ENCODE results near the gene ZDHHC8.

Gene ZDHHC8

GRCh38 chr22:20128902-20129746 is 2.5 kb upstream of the ZDHHC8 start:
- Mint-ChIP-seq H3K4me1 (ENCODE audit: low read depth) (peaks cover 37% of the 10 kb centered on the region), H3K4me3 (peak overlapping the region; percentile 10), H3K36me3 (ENCODE audit: low read depth) (peaks cover 23% of the 10 kb centered on the region), H3K9me3 (no peaks in the 10 kb centered on the region), H3K27ac (peak overlapping the region; percentile 72), H3K27me3 (no peaks in the 10 kb centered on the region)

- Mint-ChIP-seq H3K4me1 (ENCODE audit: low read depth) (peaks cover 42% of the 10 kb centered on the region), H3K4me3 (no peak overlapping the region), H3K27ac (peak overlapping the region; percentile 16), H3K9me3 (no peaks in the 10 kb centered on the region), H3K36me3 (ENCODE audit: low read depth) (peaks cover 23% of the 10 kb centered on the region), H3K27me3 (no peaks in the 10 kb centered on the region)
Measured at GRCh38 chr22:20129747-20130014, 1.9 kb upstream of the ZDHHC8 start.

GRCh38 chr22:20130319-20130718 is 1.3 kb upstream of the ZDHHC8 start:
- Mint-ChIP-seq H3K4me1 (ENCODE audit: low read depth) (peaks cover 42% of the 10 kb centered on the region), H3K4me3 (peak overlapping the region; percentile 30), H3K27me3 (no peaks in the 10 kb centered on the region), H3K9me3 (no peaks in the 10 kb centered on the region), H3K36me3 (ENCODE audit: low read depth) (peaks cover 23% of the 10 kb centered on the region), H3K27ac (no peak overlapping the region)

DNA sequence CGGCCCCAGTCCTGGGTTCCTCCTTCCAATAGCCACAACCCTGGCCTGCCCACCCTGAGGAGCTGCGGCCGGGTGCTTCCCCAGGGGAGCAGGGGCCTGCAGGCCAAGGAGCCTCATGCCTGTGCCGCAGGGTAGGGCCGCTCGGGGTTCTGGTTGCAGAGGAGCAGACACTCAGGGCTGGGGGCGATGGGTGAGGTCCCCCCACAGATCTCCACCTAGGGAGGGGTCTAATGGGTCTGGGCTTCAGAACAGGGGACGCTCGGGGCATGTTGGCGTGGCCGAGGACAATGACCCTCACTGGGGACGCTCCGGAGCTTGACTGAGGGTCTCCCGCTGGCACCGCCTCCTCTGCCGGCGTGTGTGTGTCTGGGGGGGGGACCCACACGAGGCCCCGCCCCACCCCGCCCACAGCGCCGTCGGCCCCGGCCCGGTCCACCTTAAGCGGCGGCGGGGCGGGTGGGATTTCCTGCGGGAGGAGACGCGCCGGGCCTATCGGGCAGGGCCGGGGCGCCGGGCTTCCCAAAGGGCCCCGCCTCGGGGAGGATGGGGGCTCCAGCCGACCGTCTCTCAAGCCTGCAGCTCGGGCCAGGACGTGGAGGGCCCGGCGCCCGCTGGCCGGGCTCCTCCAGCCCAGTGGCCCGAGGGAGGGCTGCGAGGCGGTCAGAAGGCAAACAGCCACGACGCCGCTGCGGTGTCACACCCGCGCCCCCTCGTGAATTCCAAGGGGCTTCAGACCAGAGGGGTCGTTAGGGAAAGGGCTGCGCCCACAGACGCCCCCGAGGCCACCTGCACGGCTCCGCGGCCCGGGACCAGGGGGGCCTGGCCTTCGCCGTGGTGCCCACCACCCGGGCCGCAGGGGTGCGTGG is 640 bp upstream of the ZDHHC8 start:
- Mint-ChIP-seq H3K36me3 (ENCODE audit: low read depth) (peaks cover 20% of the 10 kb centered on the region), H3K27ac (no peak overlapping the region), H3K4me1 (ENCODE audit: low read depth) (peaks cover 42% of the 10 kb centered on the region), H3K4me3 (peak overlapping the region; percentile 30), H3K9me3 (no peaks in the 10 kb centered on the region), H3K27me3 (no peaks in the 10 kb centered on the region)

DNA sequence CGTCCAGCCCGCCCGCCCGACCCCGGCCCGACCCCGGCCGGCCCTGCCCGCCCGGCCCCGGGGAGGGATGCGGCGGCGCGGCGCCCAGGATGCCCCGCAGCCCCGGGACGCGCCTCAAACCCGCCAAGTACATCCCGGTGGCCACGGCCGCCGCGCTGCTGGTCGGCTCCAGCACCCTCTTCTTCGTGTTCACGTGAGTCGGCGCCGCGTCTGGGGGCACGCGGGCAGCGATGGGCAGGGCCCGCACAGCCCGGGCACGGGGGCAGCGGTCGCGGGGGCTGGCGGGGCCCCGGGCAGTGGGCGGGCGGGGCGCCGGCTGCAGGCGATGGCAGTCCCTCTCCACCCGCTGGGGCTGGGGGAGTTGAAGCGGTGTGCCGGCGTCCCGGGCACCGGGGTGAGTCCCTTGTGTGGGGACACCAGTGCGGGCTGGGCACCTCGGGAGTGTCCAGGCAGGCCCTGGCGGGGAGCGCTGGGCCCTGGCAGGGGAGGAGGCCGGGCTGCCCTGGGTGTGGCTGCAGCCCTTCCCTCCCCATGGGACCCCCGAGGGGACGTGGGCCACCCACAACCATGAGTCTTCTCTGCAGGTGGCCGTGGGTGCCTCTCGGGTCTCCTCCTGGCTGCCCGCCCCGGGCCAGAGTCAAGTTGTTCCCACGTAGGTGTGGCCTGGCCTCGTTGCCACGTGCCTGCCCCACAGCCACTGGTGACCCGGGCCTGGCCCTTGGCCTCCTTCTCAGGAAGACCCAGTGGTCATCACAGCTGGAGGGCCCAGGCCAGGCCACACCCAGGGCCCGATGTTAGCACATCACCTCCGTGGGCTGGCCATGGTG is 468 bp downstream of the ZDHHC8 start:
- peaks cover 12% of the 10 kb centered on the region for H3K36me3 Mint-ChIP-seq (ENCODE audit: low read depth)
- H3K27ac Mint-ChIP-seq: peak overlapping the region; percentile 16
- no peaks in the 10 kb centered on the region for H3K9me3 Mint-ChIP-seq
- peaks cover 48% of the 10 kb centered on the region for H3K4me1 Mint-ChIP-seq (ENCODE audit: low read depth)
- H3K4me3 Mint-ChIP-seq: peak overlapping the region; percentile 78
- no peaks in the 10 kb centered on the region for H3K27me3 Mint-ChIP-seq

DNA sequence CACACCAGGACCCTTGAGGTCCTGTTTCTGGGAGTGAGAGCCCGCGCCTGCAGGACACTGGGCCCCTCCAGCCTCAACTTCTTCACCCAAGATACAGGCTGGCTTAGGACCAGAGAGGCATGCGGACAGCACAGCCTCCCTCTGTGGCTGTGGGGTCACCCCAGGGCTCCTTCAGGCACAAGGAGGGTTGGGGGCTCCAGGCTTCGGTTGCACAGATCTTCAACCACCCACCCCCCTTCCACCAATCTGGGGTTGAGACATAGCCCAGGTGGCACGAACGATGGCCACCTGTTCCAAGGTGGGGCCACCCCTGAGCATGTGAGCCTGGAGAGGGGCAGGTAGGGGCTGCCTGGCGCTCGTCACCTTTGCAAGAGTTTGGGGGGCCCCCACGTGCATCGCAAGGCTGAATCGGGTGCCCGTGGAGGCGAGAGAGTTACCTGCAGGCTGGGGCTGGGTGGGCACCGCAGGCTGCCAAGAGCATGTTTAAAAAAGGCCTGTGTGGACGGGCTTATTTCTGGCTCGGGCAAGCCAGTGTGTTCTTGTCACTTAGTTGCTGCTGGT is 1.2 kb downstream of the ZDHHC8 start:
- H3K27me3 Mint-ChIP-seq: no peaks in the 10 kb centered on the region
- peaks cover 44% of the 10 kb centered on the region for H3K4me1 Mint-ChIP-seq (ENCODE audit: low read depth)
- H3K9me3 Mint-ChIP-seq: no peaks in the 10 kb centered on the region
- H3K36me3 Mint-ChIP-seq (ENCODE audit: low read depth): peaks cover 5% of the 10 kb centered on the region
- H3K4me3 Mint-ChIP-seq: peak overlapping the region; percentile 78
- H3K27ac Mint-ChIP-seq: peak overlapping the region; percentile 45

- H3K4me1 Mint-ChIP-seq (ENCODE audit: low read depth): peaks cover 35% of the 10 kb centered on the region
- peak overlapping the region; percentile 78 for H3K4me3 Mint-ChIP-seq
- H3K9me3 Mint-ChIP-seq: no peaks in the 10 kb centered on the region
- no peaks in the 10 kb centered on the region for H3K27me3 Mint-ChIP-seq
- H3K36me3 Mint-ChIP-seq (ENCODE audit: low read depth): no peaks in the 10 kb centered on the region
- H3K27ac Mint-ChIP-seq: peak overlapping the region; percentile 79
Measured at GRCh38 chr22:20133930-20134549, 2.4 kb downstream of the ZDHHC8 start.

DNA sequence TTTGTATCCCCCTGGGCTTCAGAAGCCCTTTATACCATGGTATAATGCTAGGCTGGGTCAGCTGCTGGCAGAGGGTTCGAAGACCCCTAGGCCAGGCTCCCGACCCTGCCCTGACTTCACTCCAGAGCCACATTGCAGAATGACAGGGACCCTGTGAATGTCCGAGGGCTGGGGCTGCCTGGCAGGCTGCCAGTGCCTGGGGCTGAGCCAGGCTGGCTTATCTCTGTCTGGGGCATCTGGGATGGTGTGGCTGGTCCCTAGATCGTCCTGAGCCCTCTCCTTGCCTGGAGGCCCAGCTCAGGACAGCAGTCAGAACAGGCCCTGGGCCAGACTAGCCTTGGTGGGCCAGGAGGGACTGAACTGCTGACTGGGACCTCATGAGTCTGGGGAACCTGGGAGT is 3.7 kb downstream of the ZDHHC8 start:
- Mint-ChIP-seq H3K4me3 (no peak overlapping the region), H3K27ac (no peak overlapping the region), H3K36me3 (ENCODE audit: low read depth) (no peaks in the 10 kb centered on the region)

DNA sequence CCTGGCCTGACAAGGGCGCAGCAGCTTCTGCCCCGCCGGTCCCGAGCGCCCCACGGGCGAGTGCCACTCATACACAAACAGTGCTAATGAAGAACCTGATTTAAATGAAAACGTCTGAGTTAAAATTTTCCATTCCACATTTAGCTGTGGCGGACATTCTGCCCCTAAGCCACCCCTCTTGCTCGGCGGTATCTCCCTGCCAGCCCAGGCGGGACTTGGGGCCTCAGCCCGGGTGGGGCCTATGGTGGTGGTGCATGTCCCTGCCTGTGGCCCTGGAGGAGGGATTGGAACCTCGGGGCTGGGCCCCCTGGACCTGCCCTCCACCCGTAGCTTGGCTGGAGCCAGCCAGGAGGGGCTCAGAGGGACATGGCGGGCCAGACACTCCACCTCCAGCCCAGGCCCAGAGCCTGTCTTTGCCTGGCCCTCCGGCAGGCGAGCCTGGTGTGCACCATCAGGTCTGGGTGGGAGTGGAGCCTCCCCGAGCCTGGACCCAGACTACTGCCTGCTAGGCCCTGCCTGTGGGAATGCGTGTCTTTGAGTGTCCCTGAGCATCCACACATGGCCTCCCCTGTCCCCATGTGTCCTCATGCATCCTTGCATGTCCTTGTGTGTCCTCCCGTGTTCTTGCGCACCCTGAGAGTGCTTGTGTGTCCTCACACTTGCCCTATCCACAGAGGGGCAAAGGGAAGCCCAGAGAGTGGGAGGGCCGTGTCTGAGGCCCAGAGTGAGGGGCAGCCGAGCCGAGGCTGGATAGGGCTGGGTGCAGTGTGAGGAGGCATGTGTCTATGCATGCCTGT is 4.4 kb downstream of the ZDHHC8 start:
- no peak overlapping the region for H3K27ac Mint-ChIP-seq
- no peaks in the 10 kb centered on the region for H3K9me3 Mint-ChIP-seq
- H3K4me1 Mint-ChIP-seq (ENCODE audit: low read depth): peaks cover 31% of the 10 kb centered on the region
- no peaks in the 10 kb centered on the region for H3K36me3 Mint-ChIP-seq (ENCODE audit: low read depth)
- no peak overlapping the region for H3K4me3 Mint-ChIP-seq
- no peaks in the 10 kb centered on the region for H3K27me3 Mint-ChIP-seq

More for the DNA sequence above, 3.7 kb downstream of the ZDHHC8 start:
- no peaks in the 10 kb centered on the region for H3K27me3 Mint-ChIP-seq
- no peaks in the 10 kb centered on the region for H3K9me3 Mint-ChIP-seq
- H3K4me1 Mint-ChIP-seq (ENCODE audit: low read depth): peaks cover 31% of the 10 kb centered on the region

GRCh38 chr22:20136603-20136873 is 4.9 kb downstream of the ZDHHC8 start:
- Mint-ChIP-seq H3K4me3 (no peak overlapping the region), H3K27ac (no peak overlapping the region), H3K27me3 (no peaks in the 10 kb centered on the region), H3K4me1 (ENCODE audit: low read depth) (peaks cover 31% of the 10 kb centered on the region), H3K9me3 (no peaks in the 10 kb centered on the region), H3K36me3 (ENCODE audit: low read depth) (no peaks in the 10 kb centered on the region)

GRCh38 chr22:20137113-20137512 is 5.5 kb downstream of the ZDHHC8 start:
- Mint-ChIP-seq H3K4me3 (no peak overlapping the region), H3K4me1 (ENCODE audit: low read depth) (peaks cover 31% of the 10 kb centered on the region)

GRCh38 chr22:20137671-20138416 is 6.2 kb downstream of the ZDHHC8 start:
- no peak overlapping the region for H3K4me3 Mint-ChIP-seq
- no peaks in the 10 kb centered on the region for H3K27me3 Mint-ChIP-seq
- no peaks in the 10 kb centered on the region for H3K9me3 Mint-ChIP-seq
- peaks cover 27% of the 10 kb centered on the region for H3K4me1 Mint-ChIP-seq (ENCODE audit: low read depth)
- peak overlapping the region; percentile 36 for H3K27ac Mint-ChIP-seq
- no peaks in the 10 kb centered on the region for H3K36me3 Mint-ChIP-seq (ENCODE audit: low read depth)

More at GRCh38 chr22:20137113-20137512, 5.5 kb downstream of the ZDHHC8 start:
- H3K27ac Mint-ChIP-seq: no peak overlapping the region
- no peaks in the 10 kb centered on the region for H3K36me3 Mint-ChIP-seq (ENCODE audit: low read depth)
- no peaks in the 10 kb centered on the region for H3K27me3 Mint-ChIP-seq
- H3K9me3 Mint-ChIP-seq: no peaks in the 10 kb centered on the region

GRCh38 chr22:20138417-20138738 is 6.8 kb downstream of the ZDHHC8 start:
- H3K4me3 Mint-ChIP-seq: no peak overlapping the region
- peaks cover 22% of the 10 kb centered on the region for H3K4me1 Mint-ChIP-seq (ENCODE audit: low read depth)
- no peaks in the 10 kb centered on the region for H3K9me3 Mint-ChIP-seq

More at GRCh38 chr22:20138417-20138738, 6.8 kb downstream of the ZDHHC8 start:
- Mint-ChIP-seq H3K27ac (no peak overlapping the region), H3K27me3 (no peaks in the 10 kb centered on the region), H3K36me3 (ENCODE audit: low read depth) (no peaks in the 10 kb centered on the region)

Data from stimulated activated naive CD8-positive, alpha-beta T cell treated with anti-CD3 and anti-CD28 coated beads, Interleukin-15, Interleukin-2, amounts not matched to agents 100 ng/mL and 50 ng/mL, for 24 hours (primary cell).